Stimulated activated CD4-positive, alpha-beta T cell treated with anti-CD3 and anti-CD28 coated beads, TNF-alpha, amount 100 ng/mL, for 24 hours (primary cell): Measurements from ENCODE around the gene CTSD.

Experiments used
- DNase-seq, 3 experiments: peaks; one replicate each; pipeline ENCODE4 v3.0.0-alpha.2; 2020; ENCODE audit warnings: low read depth in 3 of 3

CTSD gene

GRCh38 chr11:1782831-1783724, 19.4 kb upstream of the CTSD start:
- DNase-seq: no peak

DNA sequence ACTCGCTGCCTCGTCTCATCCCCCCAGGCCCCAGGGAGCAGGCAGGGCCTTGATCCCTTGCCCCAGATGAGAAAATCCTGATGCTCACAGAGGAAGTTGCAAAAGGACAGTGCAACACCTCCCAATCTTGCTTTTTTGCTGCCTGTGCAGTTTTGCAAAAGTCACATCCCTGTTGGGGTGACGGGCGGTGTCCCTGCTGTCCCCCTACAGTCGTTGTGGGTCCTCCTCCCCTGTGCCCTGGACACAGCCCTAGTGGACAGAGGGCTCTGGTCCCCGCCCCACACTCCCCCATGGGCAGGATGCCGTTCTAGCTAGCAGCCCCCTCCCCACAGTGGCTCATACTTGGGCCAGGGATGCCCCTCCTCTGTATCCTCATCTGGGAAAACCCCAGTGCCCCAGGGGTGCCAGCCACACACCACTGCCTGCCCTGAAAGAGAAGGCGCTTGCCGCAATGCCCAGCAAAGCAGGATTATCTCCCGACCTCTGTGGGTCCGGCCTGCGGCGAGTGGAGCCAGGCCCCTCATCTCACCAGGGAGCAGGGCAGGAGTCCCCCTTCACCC, 18.4 kb upstream of the CTSD start:
- no peak for DNase-seq

DNA sequence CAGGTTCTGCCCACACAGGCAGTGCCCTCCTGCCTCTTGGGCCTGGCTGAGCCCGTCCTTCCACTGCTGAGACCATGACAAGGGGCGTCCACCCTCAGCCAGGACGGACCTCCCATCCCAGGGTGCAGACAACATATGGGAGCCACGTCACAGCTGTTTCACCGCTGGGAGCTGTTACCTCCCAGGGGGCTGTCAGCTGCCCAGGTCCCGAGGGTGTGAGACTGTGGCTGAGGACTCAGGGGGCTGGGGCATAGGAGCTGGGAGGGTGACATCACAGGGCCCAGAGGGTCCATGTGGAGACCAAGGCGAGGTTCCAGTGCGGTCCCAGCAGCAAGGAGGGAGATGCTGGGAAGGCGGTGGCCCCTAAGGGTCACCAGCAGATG, 17.9 kb upstream of the CTSD start:
- no peak for DNase-seq

- DNase-seq: no peak
These were observed 17.2 kb upstream of the CTSD start for GRCh38 chr11:1780700-1781592.

- no peak for DNase-seq
These were observed 16.3 kb upstream of the CTSD start for GRCh38 chr11:1779806-1780699.

- DNase-seq: no peak
These were observed 15.5 kb upstream of the CTSD start for GRCh38 chr11:1779034-1779805.

DNA sequence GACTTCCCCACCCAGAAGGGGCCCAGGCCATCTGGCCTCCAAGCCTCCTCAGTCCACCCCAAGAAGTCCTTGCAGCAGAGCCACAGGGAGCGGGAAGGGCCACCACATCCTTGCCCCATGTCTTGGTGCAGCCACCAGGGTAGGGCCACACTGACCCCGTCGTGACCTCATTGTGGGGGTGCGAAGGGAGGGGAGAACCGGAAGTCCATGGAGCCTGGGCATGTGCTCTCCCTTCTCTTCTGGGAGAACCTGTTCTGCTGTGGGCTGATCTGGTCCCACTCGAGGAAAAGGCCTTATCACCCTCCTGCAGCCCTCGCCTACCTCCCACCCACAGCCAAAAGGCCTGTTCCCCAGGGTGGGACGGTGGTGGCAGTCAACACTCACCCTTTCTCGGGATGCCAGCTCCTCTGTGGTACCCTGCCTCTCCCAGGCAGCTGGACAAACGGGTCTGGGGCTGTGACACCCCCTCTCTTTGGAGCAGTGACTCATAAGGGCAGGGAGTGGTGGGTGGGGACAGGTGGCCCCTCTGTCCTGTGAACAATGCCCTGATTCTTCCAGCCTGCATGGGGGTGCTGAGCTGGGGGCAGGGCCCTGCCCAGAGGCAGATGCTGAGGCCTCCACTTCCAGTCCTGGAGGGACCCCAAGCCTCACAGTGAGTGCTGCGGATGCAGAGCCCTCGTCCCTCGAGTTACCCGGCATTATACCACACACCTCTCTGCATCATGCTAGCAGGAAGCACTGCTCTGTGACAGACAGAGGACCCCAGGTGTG, 14.6 kb upstream of the CTSD start:
- DNase-seq: no peak

- no peak for DNase-seq
These were observed 14.0 kb upstream of the CTSD start for GRCh38 chr11:1777737-1778136.

DNA sequence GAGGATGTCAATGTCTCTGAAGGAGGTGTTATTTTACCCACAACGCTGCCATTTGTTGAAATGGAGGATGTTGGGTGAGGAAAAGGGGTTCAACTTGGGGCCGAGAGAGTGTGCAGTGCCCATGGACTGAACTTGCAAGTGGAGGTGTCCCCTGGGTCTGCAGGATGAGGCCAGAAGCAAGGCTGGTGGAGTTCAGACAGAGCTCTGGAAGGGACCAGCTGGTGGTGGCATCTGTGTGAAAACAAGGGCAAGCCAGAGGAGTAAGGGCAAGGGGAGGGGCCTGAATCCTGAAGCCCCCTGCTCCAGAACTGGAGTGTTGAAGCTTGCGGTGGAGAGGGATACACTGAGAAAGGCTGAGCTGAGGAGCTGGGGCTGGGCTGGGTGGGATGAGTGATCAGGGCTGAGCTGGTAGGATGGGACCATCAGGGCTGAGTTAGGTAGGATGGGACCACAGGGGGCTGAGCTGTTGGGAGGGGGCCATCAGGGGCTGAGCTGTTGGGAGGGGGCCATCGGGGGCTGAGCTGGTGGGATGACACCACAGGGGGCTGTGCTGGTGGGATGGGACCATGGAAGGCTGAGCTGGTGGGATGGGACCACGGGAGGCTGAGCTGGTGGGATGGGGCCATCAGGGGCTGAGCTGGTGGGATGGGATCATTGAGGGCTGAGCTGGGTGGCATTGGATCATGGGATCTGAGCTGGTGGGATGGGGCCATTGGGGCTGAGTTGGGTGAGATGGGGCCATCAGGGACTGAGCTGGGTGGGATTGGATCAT, 13.4 kb upstream of the CTSD start:
- DNase-seq: no peak

GRCh38 chr11:1776331-1776851, 12.7 kb upstream of the CTSD start:
- DNase-seq: no peak

GRCh38 chr11:1774886-1775285, 11.2 kb upstream of the CTSD start:
- DNase-seq: no peak

DNA sequence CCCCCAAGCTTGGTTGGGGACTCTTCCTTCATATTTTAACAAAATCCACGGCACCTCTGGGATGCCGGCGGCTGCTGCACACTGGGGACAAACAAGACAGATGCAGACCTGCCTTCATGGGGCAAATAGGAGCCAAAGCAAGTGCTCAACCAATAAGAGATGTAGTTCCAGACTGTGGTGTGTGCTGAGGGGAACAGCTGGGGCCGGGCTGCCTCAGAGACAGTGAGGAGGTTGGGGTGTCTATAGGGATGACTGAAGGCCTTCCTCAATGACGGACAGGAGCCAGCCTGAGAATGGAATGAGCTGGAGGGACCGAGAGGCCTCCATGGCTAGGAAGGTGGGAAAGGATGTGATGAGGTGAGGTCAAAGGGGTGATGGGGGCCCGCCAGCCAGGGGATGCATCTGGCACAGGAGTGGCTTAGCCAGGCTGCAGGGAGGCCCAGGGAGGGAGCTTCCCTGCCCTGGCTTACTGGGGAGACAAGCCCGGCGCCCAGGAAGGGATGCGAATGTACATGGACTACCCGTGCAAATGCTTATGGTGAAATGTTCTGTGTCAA, 10.3 kb upstream of the CTSD start:
- DNase-seq: no peak

- DNase-seq: no peak
These were observed 9.6 kb upstream of the CTSD start for GRCh38 chr11:1773131-1773993.

- peak; percentile 26 to 55 (median 35) for DNase-seq
These were observed 8.8 kb upstream of the CTSD start for GRCh38 chr11:1772270-1773130.

DNA sequence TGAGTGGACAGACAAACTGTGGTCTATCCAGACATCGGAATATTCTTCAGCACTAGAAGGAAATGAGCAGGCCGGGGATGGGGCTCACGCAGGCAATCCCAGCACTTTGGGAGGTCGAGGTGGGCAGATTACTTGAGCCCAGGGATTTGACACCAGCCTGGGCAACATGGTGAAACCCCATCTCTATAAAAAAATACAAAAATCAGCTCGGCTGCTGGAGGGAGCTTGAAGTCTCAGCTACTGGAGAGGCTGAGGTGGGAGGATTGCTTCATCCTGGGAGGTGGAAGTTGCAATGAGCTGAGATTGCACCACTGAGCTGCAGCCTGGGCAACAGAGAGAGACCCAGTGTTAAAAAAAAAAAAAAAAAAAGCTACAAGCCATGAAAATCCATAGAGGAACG, 8.0 kb upstream of the CTSD start:
- DNase-seq: no peak

DNA sequence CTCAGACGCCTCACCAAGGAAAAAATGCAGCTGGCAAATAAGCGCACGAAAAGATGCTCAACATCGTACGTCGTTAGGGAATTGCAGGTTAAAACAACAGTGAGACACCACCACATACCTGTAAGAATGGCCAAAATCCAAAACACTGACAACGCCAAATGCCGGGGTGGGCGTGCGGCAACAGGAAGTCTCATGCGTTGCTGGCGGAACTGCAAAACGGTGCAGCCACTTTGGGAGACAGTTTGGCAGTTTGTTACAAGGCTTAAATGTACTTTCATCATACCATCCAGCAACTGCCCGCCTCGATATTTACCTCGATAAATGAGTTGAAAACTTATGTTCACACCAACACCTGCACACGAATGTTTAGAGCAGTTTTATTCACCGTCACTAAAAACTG, 7.5 kb upstream of the CTSD start:
- no peak for DNase-seq

DNA sequence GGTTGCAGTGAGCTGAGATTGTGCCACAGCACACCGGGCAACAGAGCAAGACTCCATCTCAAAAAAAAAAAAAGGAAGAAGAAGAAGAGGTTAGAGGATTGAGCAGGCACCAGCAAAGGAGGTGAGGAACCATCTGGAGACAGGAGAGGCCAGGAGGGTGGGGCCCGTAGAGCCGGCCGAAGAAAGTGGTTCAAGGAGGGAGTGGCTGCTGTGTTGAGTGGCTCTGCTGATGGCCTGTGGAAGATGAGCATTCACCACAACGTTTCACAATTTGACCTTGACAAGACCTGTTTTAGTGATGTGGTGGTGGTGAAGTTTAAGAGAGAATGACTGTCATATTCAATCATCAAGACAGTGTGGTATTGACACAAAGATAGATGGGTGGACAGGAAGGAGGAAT, 6.8 kb upstream of the CTSD start:
- DNase-seq: no peak
